Stimulated activated CD4-positive, alpha-beta T cell treated with anti-CD3 and anti-CD28 coated beads, Interleukin-15, amount 100 ng/mL, for 24 hours (primary cell): Measurements from ENCODE around the gene HTRA2.
A peak's percentile ranks its signal among the peaks of the same experiment; 100 is the strongest.

Experiments
- DNase-seq: peaks from one replicate; pipeline ENCODE4 v3.0.0-alpha.2; 2020

HTRA2 gene

DNA sequence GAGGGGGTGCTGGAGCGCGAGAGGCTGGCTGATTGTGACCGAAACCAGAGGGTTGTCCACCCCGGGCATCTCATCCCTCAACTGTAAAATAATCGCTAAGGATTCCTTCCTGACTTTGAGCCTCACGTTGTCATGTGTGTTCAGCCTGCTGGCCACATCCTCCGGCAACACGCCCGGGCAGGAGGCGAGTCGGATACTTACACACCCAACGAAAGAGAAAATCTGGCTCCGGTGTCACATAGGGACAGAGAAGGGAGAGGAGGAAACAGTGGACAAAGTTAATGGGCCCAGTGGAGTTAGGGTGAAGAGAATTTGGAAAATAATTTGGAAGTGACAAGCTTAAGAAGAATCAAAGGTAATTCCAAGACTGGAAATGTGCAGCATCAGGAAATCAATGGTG lies 13.1 kb upstream of the HTRA2 start:
- DNase-seq, result no peak

GRCh38 chr2:74522516-74522915 lies 7.2 kb upstream of the HTRA2 start:
- no peak for DNase-seq

DNA sequence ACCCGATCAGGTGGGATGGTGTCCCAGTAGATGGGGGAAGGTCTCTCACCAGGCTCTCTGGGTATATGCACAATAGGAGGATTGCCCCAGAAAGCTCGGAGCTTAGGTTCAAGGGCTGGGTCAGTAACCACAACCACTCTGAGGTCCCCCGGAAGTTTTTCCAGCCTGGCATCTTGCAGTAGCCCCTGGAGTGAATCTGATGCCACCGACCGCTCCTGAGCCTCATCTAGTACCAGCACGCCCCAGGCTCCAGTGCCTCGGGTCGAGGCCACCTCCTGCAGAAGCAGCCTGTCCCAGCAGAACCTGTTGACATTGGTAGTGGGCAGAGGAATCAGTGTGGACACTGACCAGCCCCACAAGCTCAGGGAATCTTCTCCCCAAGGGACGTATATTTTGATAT lies 5.7 kb upstream of the HTRA2 start:
- no peak for DNase-seq

- DNase-seq, result no peak
These were observed 4.6 kb upstream of the HTRA2 start for GRCh38 chr2:74524955-74525716.

GRCh38 chr2:74525717-74526648 lies 3.8 kb upstream of the HTRA2 start, which contains the start of gene DQX1:
DQX1 (minus strand) TSS chr2:74526231; CDS start chr2:74525729, 502 bp downstream.
- no peak for DNase-seq

DNA sequence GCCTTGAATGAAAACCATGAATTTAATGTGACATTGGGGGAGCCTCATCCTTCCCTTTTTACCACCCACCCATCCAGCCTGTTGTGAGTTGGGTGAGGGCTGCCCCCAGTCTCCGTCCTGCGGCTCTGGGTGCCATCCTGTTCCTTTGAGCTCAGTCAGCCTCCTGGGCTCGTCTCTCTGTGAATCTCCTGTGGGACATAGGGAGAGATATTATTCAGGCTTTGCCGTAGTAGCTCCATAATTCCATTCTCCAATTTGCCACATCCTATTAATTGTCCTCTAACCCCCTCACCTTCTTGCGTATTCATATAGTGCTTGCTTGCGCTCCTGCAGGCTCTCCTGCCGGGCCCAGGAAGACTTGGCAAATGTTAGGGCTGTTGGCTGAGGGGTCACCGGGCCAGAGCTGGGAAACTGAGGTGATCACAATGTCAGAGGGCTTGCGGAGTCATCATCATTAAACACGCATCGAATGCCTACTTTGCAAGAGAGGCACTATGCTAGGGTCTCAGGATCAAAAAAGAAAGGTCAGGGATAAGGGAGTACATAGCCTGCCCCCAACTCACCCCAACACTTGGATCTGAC lies 3.0 kb upstream of the HTRA2 start:
- DNase-seq, result no peak

- DNase-seq, result no peak
These were observed 2.0 kb upstream of the HTRA2 start for GRCh38 chr2:74527741-74528140.

DNA sequence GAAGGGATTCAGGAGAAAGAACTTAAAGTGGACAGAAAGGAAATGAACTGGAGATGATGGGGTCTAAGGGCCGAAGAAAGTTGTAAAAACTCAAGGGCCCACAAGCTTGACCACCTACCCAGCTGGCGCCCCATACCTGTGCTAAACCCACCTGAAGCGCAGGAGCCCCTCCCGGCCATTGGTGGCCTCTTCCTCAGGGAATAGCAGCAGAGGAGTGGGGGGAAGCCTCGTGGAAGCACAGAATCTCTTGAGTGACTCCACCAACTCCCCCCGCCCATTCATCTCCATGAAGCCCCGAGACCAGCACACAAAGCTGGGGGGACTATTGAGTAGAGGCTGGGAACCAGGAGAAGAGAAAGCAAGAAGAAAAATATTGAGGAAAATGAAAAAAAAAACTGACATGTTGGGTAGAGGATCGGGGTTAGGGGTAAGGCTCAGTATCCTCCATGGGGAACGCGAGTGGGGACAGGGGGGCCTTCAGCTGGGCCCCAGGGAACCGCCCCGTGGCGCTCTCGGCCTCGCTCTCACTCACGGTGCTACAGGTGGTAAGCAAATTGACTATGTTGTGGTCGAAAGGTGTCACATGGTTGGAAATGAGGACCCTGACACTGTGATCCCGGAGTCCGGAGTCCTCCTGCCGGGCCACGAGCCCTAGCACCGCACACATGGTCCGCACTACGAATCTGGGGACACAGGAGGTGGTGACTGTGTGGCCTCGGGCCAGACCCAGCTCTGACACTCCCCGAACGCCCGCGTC lies 955 bp upstream of the HTRA2 start:
- no peak for DNase-seq

DNA sequence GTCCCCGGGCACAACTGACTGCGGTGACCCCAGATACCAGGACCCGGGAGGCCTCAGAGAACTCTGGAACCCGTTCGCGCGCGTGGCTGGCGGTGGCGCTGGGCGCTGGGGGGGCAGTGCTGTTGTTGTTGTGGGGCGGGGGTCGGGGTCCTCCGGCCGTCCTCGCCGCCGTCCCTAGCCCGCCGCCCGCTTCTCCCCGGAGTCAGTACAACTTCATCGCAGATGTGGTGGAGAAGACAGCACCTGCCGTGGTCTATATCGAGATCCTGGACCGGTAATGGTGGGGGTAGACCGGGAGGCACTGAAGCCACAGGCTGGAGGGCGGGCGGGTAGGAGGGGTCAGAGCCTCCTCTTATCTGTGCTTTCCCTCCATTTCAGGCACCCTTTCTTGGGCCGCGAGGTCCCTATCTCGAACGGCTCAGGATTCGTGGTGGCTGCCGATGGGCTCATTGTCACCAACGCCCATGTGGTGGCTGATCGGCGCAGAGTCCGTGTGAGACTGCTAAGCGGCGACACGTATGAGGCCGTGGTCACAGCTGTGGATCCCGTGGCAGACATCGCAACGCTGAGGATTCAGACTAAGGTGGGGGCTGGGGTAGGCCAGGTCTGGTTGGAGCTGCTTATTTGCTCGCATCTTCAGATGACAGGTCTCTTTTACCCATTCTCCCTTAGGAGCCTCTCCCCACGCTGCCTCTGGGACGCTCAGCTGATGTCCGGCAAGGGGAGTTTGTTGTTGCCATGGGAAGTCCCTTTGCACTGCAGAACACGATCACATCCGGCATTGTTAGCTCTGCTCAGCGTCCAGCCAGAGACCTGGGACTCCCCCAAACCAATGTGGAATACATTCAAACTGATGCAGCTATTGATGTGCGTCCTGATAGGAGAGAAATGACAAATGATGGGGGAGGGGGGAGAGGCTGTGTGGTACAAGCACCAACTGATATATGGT lies 780 bp downstream of the HTRA2 start:
- peak; percentile 65 for DNase-seq

DNA sequence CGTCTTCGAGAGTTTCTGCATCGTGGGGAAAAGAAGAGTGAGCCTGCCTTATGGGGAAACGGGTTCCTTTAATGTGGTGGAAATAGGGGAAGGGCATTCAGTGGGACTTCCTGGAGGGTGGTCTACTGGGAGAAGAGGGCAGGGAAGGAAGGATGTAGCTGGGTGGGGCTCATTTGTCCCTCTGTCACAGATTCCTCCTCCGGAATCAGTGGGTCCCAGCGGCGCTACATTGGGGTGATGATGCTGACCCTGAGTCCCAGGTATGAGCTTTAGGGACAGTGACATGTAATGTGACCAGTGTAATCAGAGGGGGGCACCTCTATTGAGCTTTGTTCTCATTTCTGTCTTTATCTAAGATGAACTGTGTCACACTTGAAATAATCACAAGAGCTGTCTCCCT lies 1.9 kb downstream of the HTRA2 start:
- DNase-seq, result no peak

GRCh38 chr2:74532222-74532621 lies 2.5 kb downstream of the HTRA2 start:
- DNase-seq, result no peak

DNA sequence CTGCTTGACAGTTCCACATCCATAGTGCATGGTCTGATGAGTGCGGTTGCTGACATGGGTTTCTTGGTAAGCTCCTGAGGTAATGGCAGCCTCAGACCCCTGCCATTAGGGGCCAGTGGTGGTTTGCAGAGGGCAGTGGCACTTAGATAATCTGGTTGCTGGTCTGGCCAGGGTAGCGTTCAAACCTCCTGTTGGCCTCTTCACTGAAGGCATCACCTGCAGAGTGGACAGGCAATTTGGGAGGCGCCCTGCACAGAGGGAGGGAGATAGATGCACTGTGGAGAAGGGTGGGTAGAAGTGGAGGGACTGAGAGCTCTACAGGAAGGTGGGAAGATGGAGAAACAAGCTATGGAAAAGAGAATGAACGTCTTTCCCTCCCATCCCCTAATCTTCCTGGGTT lies 3.7 kb downstream of the HTRA2 start:
- no peak for DNase-seq

DNA sequence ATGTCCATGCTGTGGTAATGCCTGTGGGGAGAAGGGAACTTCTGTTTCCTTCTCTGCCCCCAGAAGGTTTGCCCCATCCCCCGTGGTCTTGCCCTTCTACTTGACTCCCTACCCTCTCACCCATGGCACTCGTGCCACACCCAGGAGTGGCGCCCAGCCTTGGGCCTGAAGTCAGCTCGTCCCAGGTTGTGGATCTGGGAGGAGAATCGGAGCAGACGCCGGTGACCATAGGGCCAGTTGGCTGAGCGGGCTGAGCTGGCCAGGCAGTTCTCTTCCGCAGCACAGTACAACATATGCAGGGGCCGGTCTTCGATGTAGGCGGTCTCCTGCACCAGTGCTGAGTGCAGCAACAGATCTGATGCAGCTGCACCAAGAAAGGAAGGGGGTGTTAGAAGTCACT lies 4.7 kb downstream of the HTRA2 start:
- no peak for DNase-seq

DNA sequence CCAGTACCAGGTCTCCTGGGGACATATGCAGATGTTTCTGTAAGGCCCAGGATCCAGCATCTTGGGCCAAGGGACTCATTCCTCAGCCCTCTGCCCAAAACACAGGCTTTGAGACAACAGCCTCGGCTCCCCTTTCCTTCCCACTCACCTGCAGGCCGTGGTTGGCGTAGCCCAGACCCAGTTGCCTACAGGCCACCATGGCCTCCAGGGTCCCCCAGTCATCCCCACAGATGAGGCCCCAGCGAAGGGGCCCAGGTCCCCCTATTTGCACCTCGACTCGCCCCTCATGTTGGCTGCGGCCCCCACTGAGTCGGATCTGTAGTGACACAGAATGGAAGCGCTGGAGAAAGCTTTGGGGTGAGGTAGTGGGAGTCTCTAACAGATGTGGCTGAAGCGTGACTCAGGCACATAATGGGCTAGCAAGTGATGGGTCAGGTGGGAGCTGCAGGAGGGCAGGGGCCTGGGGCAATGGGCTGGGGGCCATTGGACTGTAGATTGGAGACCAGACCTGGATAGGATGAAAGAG lies 5.8 kb downstream of the HTRA2 start:
- no peak for DNase-seq

GRCh38 chr2:74536166-74536950 lies 6.6 kb downstream of the HTRA2 start:
- no peak for DNase-seq

DNA sequence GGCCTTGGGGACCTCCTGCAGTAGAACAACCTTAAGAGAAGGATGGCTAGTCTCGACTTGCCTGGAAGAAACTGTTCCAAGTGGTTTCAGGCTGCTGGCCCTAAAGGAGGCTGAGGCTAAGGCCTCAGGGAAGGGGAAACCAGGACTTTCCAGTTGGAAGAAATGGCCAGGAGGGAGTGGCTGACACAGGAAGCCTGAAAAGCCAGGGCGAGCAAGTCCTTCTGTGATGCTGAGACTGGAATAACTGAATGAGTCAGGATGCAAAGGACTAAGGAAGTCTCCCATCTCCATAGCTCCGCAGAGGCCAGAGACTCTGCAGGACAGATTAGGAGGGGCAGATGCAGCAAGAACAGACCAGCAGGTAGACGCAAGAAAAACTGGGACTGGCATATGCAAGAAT lies 7.4 kb downstream of the HTRA2 start:
- no peak for DNase-seq

- DNase-seq, result no peak
These were observed 9.2 kb downstream of the HTRA2 start for GRCh38 chr2:74538881-74539339.

DNA sequence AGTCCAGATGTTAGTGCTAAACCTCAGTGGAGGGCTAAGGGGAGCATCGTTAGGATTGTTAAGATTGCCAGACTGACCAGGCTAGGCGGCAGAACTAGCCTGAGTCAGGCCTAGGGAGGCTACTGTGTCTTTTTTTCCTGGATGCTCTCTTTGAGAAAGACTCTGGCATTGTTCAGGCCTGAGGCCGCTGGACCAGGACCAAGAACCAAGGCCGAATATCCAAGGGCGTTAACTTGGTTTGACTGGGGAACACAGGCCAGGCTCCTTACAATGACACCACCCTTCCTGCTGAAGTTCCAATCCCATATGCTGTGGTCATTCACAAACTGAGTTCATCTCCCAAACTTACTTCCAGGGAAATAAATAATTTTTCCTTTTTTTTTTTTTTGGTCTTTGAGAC lies 10.6 kb downstream of the HTRA2 start:
- DNase-seq, result no peak

- no peak for DNase-seq
These were observed 13.2 kb downstream of the HTRA2 start for GRCh38 chr2:74542978-74543377.

DNA sequence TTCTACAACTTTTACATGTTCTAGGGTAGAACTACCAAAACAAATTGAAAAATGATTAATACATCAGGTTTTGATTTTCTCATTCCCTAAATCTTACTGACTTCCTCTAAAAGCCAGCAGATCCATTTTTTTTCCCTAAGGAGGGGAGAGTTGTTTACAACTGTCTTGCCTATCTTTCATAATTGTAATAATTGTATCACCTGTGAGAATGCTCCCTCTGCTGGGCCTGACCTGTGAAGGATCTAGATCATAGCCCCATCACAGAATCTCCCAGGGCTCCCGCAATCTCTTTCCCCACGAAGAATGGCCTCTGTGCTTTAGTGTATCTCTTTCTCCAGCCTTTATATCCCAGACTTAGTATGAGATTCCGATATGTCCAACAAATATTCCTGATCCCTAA lies 14.9 kb downstream of the HTRA2 start:
- DNase-seq, result no peak

DNA sequence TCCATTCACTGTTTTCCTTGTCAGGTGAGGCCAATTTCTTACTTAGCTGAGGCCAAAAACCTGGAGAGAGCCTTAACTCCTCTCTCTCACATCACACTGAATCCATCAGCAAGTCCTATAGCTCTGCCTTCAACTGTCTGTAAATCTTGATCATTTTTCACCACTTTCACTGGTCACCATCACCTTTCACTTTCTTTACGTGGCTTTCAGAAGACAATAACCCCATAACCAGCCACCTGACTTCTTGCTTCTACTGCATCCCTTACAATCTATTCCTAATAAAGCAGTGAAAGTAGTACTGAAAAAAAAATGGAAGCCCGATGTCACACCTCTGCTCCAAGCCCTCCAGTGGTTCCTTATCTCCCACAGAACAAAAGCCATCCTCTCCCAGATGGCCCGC lies 16.3 kb downstream of the HTRA2 start:
- DNase-seq, result no peak
